Left ventricle myocardium inferior (tissue), 1 donor: Measurements from ENCODE around the gene PRKCZ. TPM values are rescaled to one million over a fixed set of nuclear protein-coding genes. Genes with fewer than 3 reads are reported as not detected.

Experiments used
- DNase-seq: peaks from one replicate; pipeline ENCODE4 v3.0.0-alpha.2; 2020
- H3K27ac ChIP-seq: fragments of 200-600 bp; replicated peaks from 2 replicates; pipeline ENCODE4 v1.8.0; 2021
- H3K27me3 ChIP-seq: fragments of 200-600 bp; 2 replicates; pipeline ENCODE4 v1.8.0; 2021; ENCODE audit warnings: low read depth
- H3K36me3 ChIP-seq: fragments of 200-600 bp; 2 replicates; pipeline ENCODE4 v1.8.0; 2021
- H3K4me1 ChIP-seq: fragments of 200-600 bp; 2 replicates; pipeline ENCODE4 v1.8.0; 2021
- H3K4me3 ChIP-seq: fragments of 200-600 bp; 2 replicates; pipeline ENCODE4 v1.8.0; 2021; ENCODE audit warnings: mild to moderate bottlenecking, moderate library complexity
- H3K9me3 ChIP-seq: fragments of 200-600 bp; replicated peaks from 2 replicates; pipeline ENCODE4 v1.8.0; 2021
- CTCF ChIP-seq: fragments of 200-600 bp; IDR thresholded peaks from 2 replicates; pipeline ENCODE4 v1.8.0; 2021; ENCODE audit warnings: antibody characterized with exemption, mild to moderate bottlenecking, borderline replicate concordance
- intact Hi-C: fragments of 100-400 bp; cut with micrococcal nuclease; formaldehyde crosslinking; loops from one replicate; pipeline ENCODE4 v1.11.0; 2022
- total RNA-seq: library from RNA; stranded (reverse); fragmentation: NEBNext Ultra II Directional; extraction: Animal tissue kit (Norgen Biotek cat#: 25700); gene quantifications from one replicate; pipeline ENCODE4 v1.2.1, GENCODE V29; 2021
- donor health status: DM: no; HTN: yes; CAD: no; lungs with severe emphysema.

The PRKCZ gene
- total RNA-seq, 1 donor from 2014 or later, result 19.1 TPM

- Histone ChIP-seq H3K36me3 (no peaks in the 10 kb centered on the region), H3K4me3 (no peak overlapping the region), H3K27ac (no peak overlapping the region), H3K27me3 (peaks cover 6% of the 10 kb centered on the region), H3K4me1 (peaks cover 30% of the 10 kb centered on the region), H3K9me3 (no peaks in the 10 kb centered on the region)
- peak; percentile 14 for DNase-seq
- intact Hi-C loops, result no loop called here
- TF ChIP-seq CTCF, result no peak
Measured at GRCh38 chr1:2128189-2128901, 78.1 kb downstream of the PRKCZ start.

- Histone ChIP-seq H3K4me1 (peaks cover 39% of the 10 kb centered on the region), H3K9me3 (no peaks in the 10 kb centered on the region), H3K4me3 (no peak overlapping the region), H3K27me3 (peaks cover 6% of the 10 kb centered on the region), H3K27ac (no peak overlapping the region), H3K36me3 (no peaks in the 10 kb centered on the region)
- DNase-seq, result peak; percentile 4
- intact Hi-C loops, result no loop called here
- TF ChIP-seq CTCF, result no peak
Measured at GRCh38 chr1:2129256-2129943, 79.2 kb downstream of the PRKCZ start.

GRCh38 chr1:2130156-2130555, 79.9 kb downstream of the PRKCZ start:
- no peak for DNase-seq
- H3K36me3 ChIP-seq, result no peaks in the 10 kb centered on the region
- H3K9me3 ChIP-seq, result no peaks in the 10 kb centered on the region
- TF ChIP-seq CTCF, result no peak
- intact Hi-C loops, result no loop called here
- H3K27ac ChIP-seq, result no peak overlapping the region
- no peak overlapping the region for H3K4me3 ChIP-seq
- H3K4me1 ChIP-seq, result peaks cover 47% of the 10 kb centered on the region
- peaks cover 6% of the 10 kb centered on the region for H3K27me3 ChIP-seq

- Histone ChIP-seq H3K36me3 (no peaks in the 10 kb centered on the region), H3K4me1 (peaks cover 53% of the 10 kb centered on the region), H3K27me3 (peaks cover 6% of the 10 kb centered on the region), H3K4me3 (no peak overlapping the region), H3K27ac (no peak overlapping the region), H3K9me3 (no peaks in the 10 kb centered on the region)
- no peak for TF ChIP-seq CTCF
- peak; percentile 9 for DNase-seq
- intact Hi-C loops, result no loop called here
Measured at GRCh38 chr1:2130871-2131289, 80.7 kb downstream of the PRKCZ start.

GRCh38 chr1:2132222-2133038, 82.2 kb downstream of the PRKCZ start:
- no peaks in the 10 kb centered on the region for H3K36me3 ChIP-seq
- peak; percentile 30 for DNase-seq
- H3K4me1 ChIP-seq, result peaks cover 49% of the 10 kb centered on the region
- peak overlapping the region; percentile 67 for H3K4me3 ChIP-seq
- H3K9me3 ChIP-seq, result no peaks in the 10 kb centered on the region
- TF ChIP-seq CTCF, result peak; percentile 67
- peak overlapping the region; percentile 86 for H3K27ac ChIP-seq
- peaks cover 4% of the 10 kb centered on the region for H3K27me3 ChIP-seq
- intact Hi-C loops, result no loop called here
